ENCODE measurements around the gene JAZF1.

Gene JAZF1

GRCh38 chr7:28003408-28003807, 177.2 kb downstream of the JAZF1 start:
- no peak for TF ChIP-seq CTCF (IDR thresholded peaks at IDR 0.05; ENCODE audit: low read depth, low read length)
- no peak overlapping the region for H3K4me3 ChIP-seq (ENCODE audit: low read depth, low read length)

- TF ChIP-seq CTCF (IDR thresholded peaks at IDR 0.05; ENCODE audit: low read depth, low read length): no peak
- H3K4me3 ChIP-seq (ENCODE audit: low read depth, low read length): no peak overlapping the region
Observed at GRCh38 chr7:28002638-28003037, 178.0 kb downstream of the JAZF1 start.

- no peak overlapping the region for H3K4me3 ChIP-seq (ENCODE audit: low read depth, low read length)
- TF ChIP-seq CTCF (IDR thresholded peaks at IDR 0.05; ENCODE audit: low read depth, low read length): no peak
Observed at GRCh38 chr7:28001896-28002295, 178.7 kb downstream of the JAZF1 start.

GRCh38 chr7:27999829-28000228, 180.8 kb downstream of the JAZF1 start:
- no peak for TF ChIP-seq CTCF (IDR thresholded peaks at IDR 0.05; ENCODE audit: low read depth, low read length)
- no peak overlapping the region for H3K4me3 ChIP-seq (ENCODE audit: low read depth, low read length)

- no peak overlapping the region for H3K4me3 ChIP-seq (ENCODE audit: low read depth, low read length)
- TF ChIP-seq CTCF (IDR thresholded peaks at IDR 0.05; ENCODE audit: low read depth, low read length): no peak
Observed at GRCh38 chr7:27998382-27998781, 182.2 kb downstream of the JAZF1 start.

- no peak overlapping the region for H3K4me3 ChIP-seq (ENCODE audit: low read depth, low read length)
- TF ChIP-seq CTCF (IDR thresholded peaks at IDR 0.05; ENCODE audit: low read depth, low read length): no peak
Observed at GRCh38 chr7:27997188-27997707, 183.3 kb downstream of the JAZF1 start.

- no peak overlapping the region for H3K4me3 ChIP-seq (ENCODE audit: low read depth, low read length)
- TF ChIP-seq CTCF (IDR thresholded peaks at IDR 0.05; ENCODE audit: low read depth, low read length): no peak
Observed at GRCh38 chr7:27996141-27996540, 184.5 kb downstream of the JAZF1 start.
